ENCODE results near the gene ST6GAL1. TPM values are rescaled to one million over a fixed set of nuclear protein-coding genes. Genes with fewer than 3 reads are reported as not detected.
A peak's percentile ranks its signal among the peaks of the same experiment; 100 is the strongest.
"Not testable (repeated sequence)": the region's sequence is repeated elsewhere in the genome, so short reads cannot be mapped to it uniquely, and the experiment has no call there.

ST6GAL1 gene
- total and polyA plus RNA-seq, 7 experiments from 2014 or later = 115 to 313 (median 214) TPM

- intact Hi-C loops (cut with micrococcal nuclease) = no loop called here
- ChIA-PET CTCF (no interaction called here), POLR2A (no interaction called here)
- Histone ChIP-seq H3K9me3 (ENCODE audit: control insufficient read depth in 2 of 3, low read length in 3 of 3) (no peaks in the 10 kb centered on the region), H3K27ac (ENCODE audit: low read depth, low read length) (no peak overlapping the region), H3K36me3 (ENCODE audit: control insufficient read depth in 2 of 3, insufficient read depth in 3 of 3, low read length in 3 of 3) (no peaks in the 10 kb centered on the region), H3K27me3 (ENCODE audit: control insufficient read depth in 2 of 2, insufficient read depth in 2 of 2, low read length in 2 of 2) (no peaks in the 10 kb centered on the region), H3K4me3 (ENCODE audit: low read length) (no peak overlapping the region), H3K4me1 (ENCODE audit: control insufficient read depth in 2 of 2, insufficient read depth in 2 of 2, low read length in 2 of 2) (peaks cover 0 to 11% of the 10 kb centered on the region in 2 donors)
- H3K36me3 Mint-ChIP-seq = peaks cover 0 to 2% (median 0%) of the 10 kb centered on the region in 5 donors
- no peak overlapping the region for H3K4me3 Mint-ChIP-seq
- DNase-seq = no peak
- H3K9me3 Mint-ChIP-seq = peaks cover 0 to 2% (median 0%) of the 10 kb centered on the region in 11 donors
- no peak for ATAC-seq
- H3K4me1 Mint-ChIP-seq = peaks cover 6 to 38% (median 25%) of the 10 kb centered on the region in 7 donors
- peaks cover 0 to 10% (median 0%) of the 10 kb centered on the region in 5 donors for H3K27me3 Mint-ChIP-seq
- no peak overlapping the region for H3K27ac Mint-ChIP-seq
These were observed 43.9 kb upstream of the ST6GAL1 start for GRCh38 chr3:186886202-186886981.

DNA sequence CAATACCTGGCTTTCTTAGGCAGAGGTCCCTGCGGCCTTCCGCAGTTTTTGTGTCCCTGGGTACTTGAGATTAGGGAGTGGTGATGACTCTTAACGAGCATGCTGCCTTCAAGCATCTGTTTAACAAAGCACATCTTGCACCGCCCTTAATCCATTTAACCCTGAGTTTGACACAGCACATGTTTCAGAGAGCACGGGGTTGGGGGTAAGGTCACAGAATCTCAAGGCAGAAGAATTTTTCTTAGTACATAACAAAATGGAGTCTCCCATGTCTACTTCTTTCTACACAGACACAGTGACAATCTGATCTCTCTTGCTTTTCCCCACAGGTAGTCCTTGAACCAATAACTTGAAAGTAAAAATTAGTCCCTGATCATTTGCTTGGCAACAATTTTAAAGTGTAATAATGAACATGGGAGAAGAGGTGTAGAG, 42.8 kb upstream of the ST6GAL1 start:
- H3K9me3 ChIP-seq (ENCODE audit: control insufficient read depth in 2 of 3, low read length in 3 of 3); H3K4me3 ChIP-seq (ENCODE audit: low read length); H3K27me3 ChIP-seq (ENCODE audit: control insufficient read depth in 2 of 2, insufficient read depth in 2 of 2, low read length in 2 of 2); H3K36me3 ChIP-seq (ENCODE audit: control insufficient read depth in 2 of 3, insufficient read depth in 3 of 3, low read length in 3 of 3); H3K36me3 Mint-ChIP-seq; intact Hi-C loops (cut with micrococcal nuclease); ATAC-seq; H3K27ac ChIP-seq (ENCODE audit: low read depth, low read length); POLR2A ChIA-PET; H3K27ac Mint-ChIP-seq; H3K27me3 Mint-ChIP-seq; CTCF ChIA-PET; H3K4me3 Mint-ChIP-seq; H3K9me3 Mint-ChIP-seq; DNase-seq: not testable (repeated sequence)
- peaks cover 6 to 30% (median 18%) of the 10 kb centered on the region in 7 donors for H3K4me1 Mint-ChIP-seq
- peaks cover 0 to 11% of the 10 kb centered on the region in 2 donors for H3K4me1 ChIP-seq (ENCODE audit: control insufficient read depth in 2 of 2, insufficient read depth in 2 of 2, low read length in 2 of 2)

- Histone ChIP-seq H3K9me3 (ENCODE audit: control insufficient read depth in 2 of 3, low read length in 3 of 3) (no peaks in the 10 kb centered on the region), H3K4me1 (ENCODE audit: control insufficient read depth in 2 of 2, insufficient read depth in 2 of 2, low read length in 2 of 2) (peaks cover 0 to 2% of the 10 kb centered on the region in 2 donors), H3K27me3 (ENCODE audit: control insufficient read depth in 2 of 2, insufficient read depth in 2 of 2, low read length in 2 of 2) (no peaks in the 10 kb centered on the region), H3K27ac (ENCODE audit: low read depth, low read length) (no peak overlapping the region), H3K36me3 (ENCODE audit: control insufficient read depth in 2 of 3, insufficient read depth in 3 of 3, low read length in 3 of 3) (no peaks in the 10 kb centered on the region), H3K4me3 (ENCODE audit: low read length) (no peak overlapping the region)
- Mint-ChIP-seq H3K4me3 (no peak overlapping the region), H3K36me3 (peaks cover 0 to 2% (median 0%) of the 10 kb centered on the region in 5 donors), H3K27ac (no peak overlapping the region), H3K27me3 (peaks cover 0 to 10% (median 0%) of the 10 kb centered on the region in 5 donors), H3K4me1 (peaks cover 3 to 19% (median 10%) of the 10 kb centered on the region in 7 donors), H3K9me3 (peaks cover 0 to 3% (median 0%) of the 10 kb centered on the region in 11 donors)
- intact Hi-C loops (cut with micrococcal nuclease) = no loop called here
- no peak for ATAC-seq
- no peak for DNase-seq
- ChIA-PET CTCF (interaction anchor here (0.6 kb wide), 1 partner anchor 16 kb away, joined by 4 read pairs; no protein-coding TSS in a partner anchor), POLR2A (interaction anchor here (0.7 kb wide), 1 partner anchor 8 kb away, joined by 3 read pairs; no protein-coding TSS in a partner anchor)
These were observed 41.8 kb upstream of the ST6GAL1 start for GRCh38 chr3:186888569-186888968.

DNA sequence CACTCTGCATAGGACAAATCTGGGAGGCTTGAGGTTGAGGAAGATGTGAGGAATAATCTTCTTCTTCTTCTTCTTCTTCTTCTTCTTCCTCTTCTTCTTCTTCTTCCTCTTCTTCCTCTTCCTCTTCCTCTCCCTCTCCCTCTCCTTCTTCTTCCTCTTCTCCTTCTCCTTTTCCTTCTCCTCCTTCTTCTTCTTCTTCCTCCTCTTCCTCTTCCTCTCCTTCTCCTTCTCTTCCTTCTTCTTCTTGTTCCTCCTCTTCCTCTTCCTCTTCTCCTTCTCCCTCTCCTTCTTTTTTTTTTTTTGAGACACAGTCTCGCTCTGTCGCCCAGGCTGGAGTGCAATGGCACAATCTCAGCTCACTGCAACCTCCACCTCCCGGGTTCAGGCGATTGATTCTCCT, 40.6 kb upstream of the ST6GAL1 start:
- H3K27me3 Mint-ChIP-seq; H3K27ac ChIP-seq (ENCODE audit: low read depth, low read length); CTCF ChIA-PET; H3K9me3 Mint-ChIP-seq; intact Hi-C loops (cut with micrococcal nuclease); H3K27ac Mint-ChIP-seq; ATAC-seq; H3K4me1 ChIP-seq (ENCODE audit: control insufficient read depth in 2 of 2, insufficient read depth in 2 of 2, low read length in 2 of 2); H3K4me3 Mint-ChIP-seq; DNase-seq; H3K27me3 ChIP-seq (ENCODE audit: control insufficient read depth in 2 of 2, insufficient read depth in 2 of 2, low read length in 2 of 2); H3K4me3 ChIP-seq (ENCODE audit: low read length); H3K36me3 ChIP-seq (ENCODE audit: control insufficient read depth in 2 of 3, insufficient read depth in 3 of 3, low read length in 3 of 3); H3K9me3 ChIP-seq (ENCODE audit: control insufficient read depth in 2 of 3, low read length in 3 of 3); H3K36me3 Mint-ChIP-seq: not testable (repeated sequence)
- H3K4me1 Mint-ChIP-seq = peaks cover 0 to 16% (median 6%) of the 10 kb centered on the region in 7 donors
- POLR2A ChIA-PET = interaction anchor here (0.7 kb wide), 1 partner anchor 18 kb away, joined by 3 read pairs; no protein-coding TSS in a partner anchor

DNA sequence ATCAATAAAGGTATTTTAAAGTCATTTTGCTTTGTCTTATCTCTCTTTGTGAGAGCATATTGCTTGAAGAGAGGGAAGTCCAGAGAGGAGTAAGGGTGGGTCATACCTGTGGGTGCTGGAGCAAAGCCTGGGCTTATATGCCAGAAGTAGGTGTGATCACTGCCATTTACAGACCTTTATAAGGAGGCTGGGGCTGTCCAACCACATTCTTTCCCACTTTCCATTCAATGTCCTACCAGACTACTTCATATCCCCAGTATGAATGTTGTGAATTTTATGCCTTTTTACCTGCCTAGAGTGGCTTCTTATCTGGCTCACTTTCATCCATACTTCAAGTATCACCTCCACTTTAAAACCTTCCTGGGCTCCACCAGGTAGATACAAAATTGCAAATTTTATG, 39.4 kb upstream of the ST6GAL1 start:
- ATAC-seq (no peak), DNase-seq (no peak)
- H3K27ac ChIP-seq (ENCODE audit: low read depth, low read length) = no peak overlapping the region
- intact Hi-C loops (cut with micrococcal nuclease) = no loop called here
- no peak overlapping the region for H3K4me3 ChIP-seq (ENCODE audit: low read length)
- Mint-ChIP-seq H3K36me3 (peaks cover 0 to 2% (median 0%) of the 10 kb centered on the region in 5 donors), H3K27me3 (peaks cover 0 to 10% (median 0%) of the 10 kb centered on the region in 5 donors), H3K9me3 (peaks cover 0 to 3% (median 0%) of the 10 kb centered on the region in 11 donors), H3K4me1 (peaks cover 0 to 16% (median 5%) of the 10 kb centered on the region in 7 donors), H3K4me3 (no peak overlapping the region), H3K27ac (no peak overlapping the region)
- POLR2A ChIA-PET = no interaction called here
- H3K36me3 ChIP-seq (ENCODE audit: control insufficient read depth in 2 of 3, insufficient read depth in 3 of 3, low read length in 3 of 3) = no peaks in the 10 kb centered on the region
- CTCF ChIA-PET = no interaction called here
- no peaks in the 10 kb centered on the region for H3K27me3 ChIP-seq (ENCODE audit: control insufficient read depth in 2 of 2, insufficient read depth in 2 of 2, low read length in 2 of 2)
- H3K4me1 ChIP-seq (ENCODE audit: control insufficient read depth in 2 of 2, insufficient read depth in 2 of 2, low read length in 2 of 2) = no peaks in the 10 kb centered on the region
- H3K9me3 ChIP-seq (ENCODE audit: control insufficient read depth in 2 of 3, low read length in 3 of 3) = no peaks in the 10 kb centered on the region

DNA sequence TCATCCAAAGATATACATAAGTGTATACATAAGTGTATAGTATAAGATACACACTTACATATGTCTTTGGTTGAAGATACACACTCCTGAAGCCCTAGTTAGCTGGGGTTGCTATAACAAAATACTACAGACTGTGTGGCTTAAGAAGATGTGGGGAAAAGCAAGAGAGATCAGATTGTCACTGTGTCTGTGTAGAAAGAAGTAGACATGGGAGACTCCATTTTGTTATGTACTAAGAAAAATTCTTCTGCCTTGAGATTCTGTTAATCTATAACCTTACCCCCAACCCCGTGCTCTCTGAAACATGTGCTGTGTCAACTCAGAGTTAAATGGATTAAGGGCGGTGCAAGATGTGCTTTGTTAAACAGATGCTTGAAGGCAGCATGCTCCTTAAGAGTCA, 37.3 kb upstream of the ST6GAL1 start:
- H3K27ac ChIP-seq (ENCODE audit: low read depth, low read length); CTCF ChIA-PET; H3K4me3 Mint-ChIP-seq; H3K36me3 Mint-ChIP-seq; H3K27me3 ChIP-seq (ENCODE audit: control insufficient read depth in 2 of 2, insufficient read depth in 2 of 2, low read length in 2 of 2); H3K9me3 Mint-ChIP-seq; H3K9me3 ChIP-seq (ENCODE audit: control insufficient read depth in 2 of 3, low read length in 3 of 3); intact Hi-C loops (cut with micrococcal nuclease); DNase-seq; H3K4me1 ChIP-seq (ENCODE audit: control insufficient read depth in 2 of 2, insufficient read depth in 2 of 2, low read length in 2 of 2); H3K36me3 ChIP-seq (ENCODE audit: control insufficient read depth in 2 of 3, insufficient read depth in 3 of 3, low read length in 3 of 3); H3K4me3 ChIP-seq (ENCODE audit: low read length); H3K27me3 Mint-ChIP-seq; ATAC-seq: not testable (repeated sequence)
- Mint-ChIP-seq H3K4me1 (peaks cover 4 to 15% (median 11%) of the 10 kb centered on the region in 7 donors), H3K27ac (peak overlapping the region in 1 of 9 donors; percentile 78)
- POLR2A ChIA-PET = interaction anchor here (0.6 to 0.7 kb wide), 2 partner anchors 12 to 101 kb away, joined by 3 to 4 read pairs; no protein-coding TSS in a partner anchor
